IPS-18a (cell line): ENCODE results near the gene TELO2.

ENCODE experiments used
- H3K27ac ChIP-seq: one replicate; pipeline ENCODE4 v1.5.1; 2013; ENCODE audit warnings: low read length
- H3K27me3 ChIP-seq: one replicate; pipeline ENCODE4 v1.6.1; 2013; ENCODE audit warnings: mild to moderate bottlenecking, low read length; ENCODE audit not compliant: control insufficient read depth, insufficient read depth
- H3K36me3 ChIP-seq: one replicate; pipeline ENCODE4 v1.6.1; 2013; ENCODE audit warnings: low read depth, low read length; ENCODE audit not compliant: control insufficient read depth
- H3K4me1 ChIP-seq: one replicate; pipeline ENCODE4 v1.6.1; 2013; ENCODE audit warnings: low read depth, low read length; ENCODE audit not compliant: control insufficient read depth
- H3K4me3 ChIP-seq: one replicate; pipeline ENCODE4 v1.5.1; 2013; ENCODE audit warnings: low read length
- H3K9ac ChIP-seq: one replicate; pipeline ENCODE4 v1.6.1; 2013; ENCODE audit warnings: mild to moderate bottlenecking, low read length, moderate library complexity
- H3K9me3 ChIP-seq: one replicate; pipeline ENCODE4 v1.6.1; 2013; ENCODE audit warnings: low read depth, low read length; ENCODE audit not compliant: control insufficient read depth

Gene TELO2

GRCh38 chr16:1492923-1493745, at the start of gene TELO2:
Gene TELO2 (plus strand): TSS chr16:1493360. CDS start chr16:1494282, 922 bp downstream.
- H3K9ac ChIP-seq: peak within 1 kb of the TSS; percentile 83
- peak within 1 kb of the TSS; percentile 75 for H3K27ac ChIP-seq
- peaks cover 16% of the 10 kb centered on the region for H3K36me3 ChIP-seq
- no peaks in the 10 kb centered on the region for H3K27me3 ChIP-seq
- H3K4me1 ChIP-seq: no peaks in the 10 kb centered on the region
- peak within 1 kb of the TSS; percentile 84 for H3K4me3 ChIP-seq
- no peaks in the 10 kb centered on the region for H3K9me3 ChIP-seq

- Histone ChIP-seq H3K9ac (no peak overlapping the region), H3K4me1 (no peaks in the 10 kb centered on the region), H3K9me3 (no peaks in the 10 kb centered on the region), H3K36me3 (peaks cover 4% of the 10 kb centered on the region), H3K27me3 (no peaks in the 10 kb centered on the region), H3K27ac (no peak overlapping the region), H3K4me3 (no peak overlapping the region)
Observed at GRCh38 chr16:1443403-1443973, 49.7 kb upstream of the TELO2 start.

- H3K4me3 ChIP-seq: no peak within 1 kb of the TSS
- no peaks in the 10 kb centered on the region for H3K9me3 ChIP-seq
- H3K27me3 ChIP-seq: no peaks in the 10 kb centered on the region
- H3K9ac ChIP-seq: no peak within 1 kb of the TSS
- H3K27ac ChIP-seq: no peak within 1 kb of the TSS
- H3K36me3 ChIP-seq: peaks cover 6% of the 10 kb centered on the region
- no peaks in the 10 kb centered on the region for H3K4me1 ChIP-seq
Observed at GRCh38 chr16:1443980-1444729, 49.0 kb upstream of the TELO2 start, which contains the start of gene CCDC154. Gene CCDC154 (minus strand): TSS chr16:1444556. CDS start chr16:1444322, 234 bp downstream.

GRCh38 chr16:1444730-1445517, 48.2 kb upstream of the TELO2 start:
- Histone ChIP-seq H3K27ac (no peak overlapping the region), H3K9ac (no peak overlapping the region), H3K9me3 (no peaks in the 10 kb centered on the region), H3K27me3 (no peaks in the 10 kb centered on the region), H3K4me3 (no peak overlapping the region), H3K4me1 (no peaks in the 10 kb centered on the region), H3K36me3 (peaks cover 10% of the 10 kb centered on the region)

- Histone ChIP-seq H3K36me3 (peaks cover 10% of the 10 kb centered on the region), H3K27me3 (no peaks in the 10 kb centered on the region), H3K4me3 (no peak overlapping the region), H3K9ac (no peak overlapping the region), H3K4me1 (no peaks in the 10 kb centered on the region), H3K9me3 (no peaks in the 10 kb centered on the region), H3K27ac (no peak overlapping the region)
Observed at GRCh38 chr16:1445518-1446203, 47.5 kb upstream of the TELO2 start.

GRCh38 chr16:1446296-1447080, 46.7 kb upstream of the TELO2 start:
- Histone ChIP-seq H3K4me3 (no peak overlapping the region), H3K27ac (no peak overlapping the region), H3K27me3 (no peaks in the 10 kb centered on the region), H3K36me3 (peaks cover 16% of the 10 kb centered on the region), H3K4me1 (no peaks in the 10 kb centered on the region), H3K9me3 (no peaks in the 10 kb centered on the region), H3K9ac (no peak overlapping the region)

GRCh38 chr16:1447965-1448364, 45.2 kb upstream of the TELO2 start:
- H3K4me1 ChIP-seq: no peaks in the 10 kb centered on the region
- no peaks in the 10 kb centered on the region for H3K9me3 ChIP-seq
- no peak overlapping the region for H3K27ac ChIP-seq
- H3K4me3 ChIP-seq: no peak overlapping the region
- peaks cover 16% of the 10 kb centered on the region for H3K36me3 ChIP-seq
- H3K9ac ChIP-seq: no peak overlapping the region
- no peaks in the 10 kb centered on the region for H3K27me3 ChIP-seq

- Histone ChIP-seq H3K27me3 (no peaks in the 10 kb centered on the region), H3K27ac (no peak overlapping the region), H3K4me1 (no peaks in the 10 kb centered on the region), H3K9me3 (no peaks in the 10 kb centered on the region), H3K9ac (no peak overlapping the region), H3K4me3 (no peak overlapping the region), H3K36me3 (peaks cover 21% of the 10 kb centered on the region)
Observed at GRCh38 chr16:1448536-1449116, 44.5 kb upstream of the TELO2 start.

- H3K36me3 ChIP-seq: peaks cover 26% of the 10 kb centered on the region
Observed at GRCh38 chr16:1449201-1449788, 43.9 kb upstream of the TELO2 start.

GRCh38 chr16:1450218-1450617, 42.9 kb upstream of the TELO2 start:
- Histone ChIP-seq H3K9me3 (no peaks in the 10 kb centered on the region), H3K4me3 (no peak overlapping the region), H3K36me3 (peaks cover 30% of the 10 kb centered on the region), H3K27ac (no peak overlapping the region), H3K4me1 (no peaks in the 10 kb centered on the region), H3K27me3 (no peaks in the 10 kb centered on the region), H3K9ac (no peak overlapping the region)

More at GRCh38 chr16:1449201-1449788, 43.9 kb upstream of the TELO2 start:
- no peaks in the 10 kb centered on the region for H3K27me3 ChIP-seq
- no peaks in the 10 kb centered on the region for H3K9me3 ChIP-seq
- no peak overlapping the region for H3K9ac ChIP-seq
- no peak overlapping the region for H3K4me3 ChIP-seq
- H3K4me1 ChIP-seq: no peaks in the 10 kb centered on the region
- no peak overlapping the region for H3K27ac ChIP-seq
